Prostate gland (tissue), 2 donors: ENCODE data around the gene ARHGAP26.

ENCODE experiments used
- POLR2A ChIP-seq: fragments of 450-650 bp; IDR thresholded peaks from one replicate; pipeline ENCODE4 v1.6.1; 2016; ENCODE audit warnings: antibody characterized with exemption, mild to moderate bottlenecking
- POLR2AphosphoS5 ChIP-seq: sonication (generic); formaldehyde crosslinking; IDR thresholded peaks from one replicate; pipeline ENCODE4 v1.6.1; 2017; ENCODE audit warnings: antibody characterized with exemption
- TF ChIP-seq, protein P1 (sequence below), 4 experiments: fragments of 200-600 bp in 2 of 4; fragments of 450-650 bp in 2 of 4; sonication (generic) in 2 of 4; IDR thresholded peaks; 1 replicate in 3 of 4; 2 replicates in 1 of 4; pipeline ENCODE4 v1.5.1; 2016 to 2019; ENCODE audit warnings: antibody characterized with exemption in 4 of 4, mild to moderate bottlenecking in 2 of 4, moderate library complexity in 2 of 4

GRCh38 chr5:142833517-142834449 is 63.6 kb downstream of the ARHGAP26 start:
- TF ChIP-seq, protein P1, sequence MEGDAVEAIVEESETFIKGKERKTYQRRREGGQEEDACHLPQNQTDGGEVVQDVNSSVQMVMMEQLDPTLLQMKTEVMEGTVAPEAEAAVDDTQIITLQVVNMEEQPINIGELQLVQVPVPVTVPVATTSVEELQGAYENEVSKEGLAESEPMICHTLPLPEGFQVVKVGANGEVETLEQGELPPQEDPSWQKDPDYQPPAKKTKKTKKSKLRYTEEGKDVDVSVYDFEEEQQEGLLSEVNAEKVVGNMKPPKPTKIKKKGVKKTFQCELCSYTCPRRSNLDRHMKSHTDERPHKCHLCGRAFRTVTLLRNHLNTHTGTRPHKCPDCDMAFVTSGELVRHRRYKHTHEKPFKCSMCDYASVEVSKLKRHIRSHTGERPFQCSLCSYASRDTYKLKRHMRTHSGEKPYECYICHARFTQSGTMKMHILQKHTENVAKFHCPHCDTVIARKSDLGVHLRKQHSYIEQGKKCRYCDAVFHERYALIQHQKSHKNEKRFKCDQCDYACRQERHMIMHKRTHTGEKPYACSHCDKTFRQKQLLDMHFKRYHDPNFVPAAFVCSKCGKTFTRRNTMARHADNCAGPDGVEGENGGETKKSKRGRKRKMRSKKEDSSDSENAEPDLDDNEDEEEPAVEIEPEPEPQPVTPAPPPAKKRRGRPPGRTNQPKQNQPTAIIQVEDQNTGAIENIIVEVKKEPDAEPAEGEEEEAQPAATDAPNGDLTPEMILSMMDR (IDR thresholded peaks at IDR 0.05) = no peak
- no peak for TF ChIP-seq POLR2A
- TF ChIP-seq POLR2AphosphoS5 = no peak
